HepG2 (cell line): ENCODE data around the gene SLC25A25. TPM values are rescaled to one million over a fixed set of nuclear protein-coding genes. Genes with fewer than 3 reads are reported as not detected.

Experiments used
- ATM ChIP-seq: fragments of 450-650 bp; IDR thresholded peaks from 2 replicates; pipeline ENCODE4 v1.7.1; 2017; ENCODE audit warnings: mild to moderate bottlenecking, borderline replicate concordance
- ESRRA ChIP-seq: sonication (generic); formaldehyde crosslinking; IDR thresholded peaks from 2 replicates; pipeline ENCODE4 v1.5.1; 2020; ENCODE audit warnings: mild to moderate bottlenecking, low read depth, missing genetic modification reagents
- GLI4 ChIP-seq: sonication (generic); formaldehyde crosslinking; IDR thresholded peaks from 2 replicates; pipeline ENCODE4 v1.5.1; 2020; ENCODE audit warnings: missing genetic modification reagents, mild to moderate bottlenecking, moderate library complexity, borderline replicate concordance
- NR1H2 ChIP-seq: sonication (generic); formaldehyde crosslinking; IDR thresholded peaks from 2 replicates; pipeline ENCODE4 v1.8.1; 2022; ENCODE audit warnings: low read depth, missing genetic modification reagents, borderline replicate concordance
- PHB2 ChIP-seq: fragments of 450-650 bp; IDR thresholded peaks from 2 replicates; pipeline ENCODE4 v1.6.1; 2018; ENCODE audit not compliant: partially characterized antibody
- RBM39 ChIP-seq: fragments of 200-400 bp; formaldehyde crosslinking; IDR thresholded peaks from one replicate; pipeline ENCODE4 v1.6.1; 2018; ENCODE audit warnings: antibody characterized with exemption, mild to moderate bottlenecking, low read depth, low read length; ENCODE audit not compliant: poor library complexity, severe bottlenecking
- U2AF1 ChIP-seq: fragments of 200-400 bp; formaldehyde crosslinking; optimal IDR thresholded peaks from 2 replicates; pipeline ENCODE3; 2017; ENCODE audit warnings: mild to moderate bottlenecking, low read depth, low read length
- ZNF557 ChIP-seq: sonication (generic); formaldehyde crosslinking; IDR thresholded peaks from 2 replicates; pipeline ENCODE4 v1.4.0; 2020; ENCODE audit warnings: missing genetic modification reagents
- ZNF558 ChIP-seq: sonication (generic); formaldehyde crosslinking; IDR thresholded peaks from 2 replicates; pipeline ENCODE4 v1.9.0; 2022; ENCODE audit warnings: mild to moderate bottlenecking, missing genetic modification reagents, borderline replicate concordance
- polyA plus RNA-seq, 8 experiments: library from polyadenylated mRNA; depleted of rRNA in 3 of 8; stranded (reverse) in 7 of 8; unstranded in 1 of 8; fragments of >200 nt; fragmentation: Illumina TruSeq in 4 of 8; extraction: Trizol in 4 of 8; gene quantifications; 2 replicates each; pipeline versions ENCODE4 v1.2.1 to v1.2.3, GENCODE V29; 2011 to 2016; ENCODE audit warnings: low read depth in 4 of 8, missing spikeins in 1 of 8, mixed read lengths in 1 of 8; ENCODE audit not compliant: insufficient read depth in 1 of 8
- total RNA-seq, 5 experiments: library from RNA; depleted of rRNA; stranded (reverse); fragments of >200 nt; fragmentation: Illumina TruSeq; extraction: Trizol; gene quantifications; 2 replicates each; pipeline ENCODE4 v1.2.3, GENCODE V29; 2016; ENCODE audit warnings: low read depth in 1 of 5
- TF ChIP-seq, protein P1 (sequence below): sonication (generic); formaldehyde crosslinking; IDR thresholded peaks from 2 replicates; pipeline ENCODE4 v1.4.0; 2020; ENCODE audit warnings: missing genetic modification reagents, borderline replicate concordance
- TF ChIP-seq, protein P2 (sequence below): IDR thresholded peaks from 2 replicates; pipeline ENCODE4 v1.6.1; 2016; ENCODE audit warnings: control low read depth
- TF ChIP-seq, protein P3 (sequence below): sonication (generic); formaldehyde crosslinking; IDR thresholded peaks from 2 replicates; pipeline ENCODE4 v1.4.0; 2020; ENCODE audit warnings: missing genetic modification reagents
- TF ChIP-seq, protein P4 (sequence below): sonication (generic); formaldehyde crosslinking; IDR thresholded peaks from 2 replicates; pipeline ENCODE4 v1.8.1; 2022; ENCODE audit warnings: mild to moderate bottlenecking, missing genetic modification reagents
- TF ChIP-seq, protein P5 (sequence below): sonication (generic); formaldehyde crosslinking; IDR thresholded peaks from 2 replicates; pipeline ENCODE4 v1.8.1; 2023; ENCODE audit warnings: mild to moderate bottlenecking, missing genetic modification reagents

Gene SLC25A25
- total and polyA plus RNA-seq, 2 of the 13 experiments (the other 11 are each of a cell fraction or from before 2014, with no cell fraction given): 10.5 to 24.8 TPM

DNA sequence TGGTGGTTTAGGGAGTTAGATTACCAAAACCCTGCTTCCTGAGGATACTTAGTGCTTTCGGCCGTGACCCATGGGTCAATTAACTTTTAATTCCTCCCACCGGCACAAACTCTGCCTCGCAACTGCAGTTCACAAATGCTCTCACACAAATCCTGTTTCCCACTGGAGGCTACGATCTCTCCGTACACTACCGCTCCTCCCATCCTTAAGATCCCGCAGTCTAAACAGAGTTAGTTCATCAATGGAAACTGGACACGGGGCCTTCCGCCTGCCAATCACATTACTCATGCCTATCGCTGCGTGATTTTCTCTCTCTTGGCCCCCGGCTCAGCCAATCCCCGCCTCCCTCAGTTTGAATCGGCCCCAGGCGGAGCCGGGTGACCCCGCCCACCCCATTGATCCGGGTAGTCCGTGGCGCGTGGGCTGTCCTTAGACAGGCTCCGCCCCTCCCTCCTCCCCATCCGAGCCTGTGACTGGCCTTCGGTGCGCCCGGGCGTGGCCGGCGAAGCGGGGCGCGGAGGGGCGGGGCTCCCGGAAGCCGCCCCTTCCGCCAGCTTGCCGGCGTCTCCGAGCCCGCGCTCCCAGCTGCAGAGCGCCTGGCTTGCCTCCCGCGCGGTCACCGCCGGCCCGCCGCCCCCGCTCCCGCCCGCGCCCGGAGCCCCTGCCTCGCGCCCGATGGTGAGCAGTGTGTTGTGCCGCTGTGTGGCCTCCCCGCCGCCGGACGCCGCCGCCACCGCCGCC lies at the start of gene SLC25A25 (continued):
- TF ChIP-seq, protein P1, sequence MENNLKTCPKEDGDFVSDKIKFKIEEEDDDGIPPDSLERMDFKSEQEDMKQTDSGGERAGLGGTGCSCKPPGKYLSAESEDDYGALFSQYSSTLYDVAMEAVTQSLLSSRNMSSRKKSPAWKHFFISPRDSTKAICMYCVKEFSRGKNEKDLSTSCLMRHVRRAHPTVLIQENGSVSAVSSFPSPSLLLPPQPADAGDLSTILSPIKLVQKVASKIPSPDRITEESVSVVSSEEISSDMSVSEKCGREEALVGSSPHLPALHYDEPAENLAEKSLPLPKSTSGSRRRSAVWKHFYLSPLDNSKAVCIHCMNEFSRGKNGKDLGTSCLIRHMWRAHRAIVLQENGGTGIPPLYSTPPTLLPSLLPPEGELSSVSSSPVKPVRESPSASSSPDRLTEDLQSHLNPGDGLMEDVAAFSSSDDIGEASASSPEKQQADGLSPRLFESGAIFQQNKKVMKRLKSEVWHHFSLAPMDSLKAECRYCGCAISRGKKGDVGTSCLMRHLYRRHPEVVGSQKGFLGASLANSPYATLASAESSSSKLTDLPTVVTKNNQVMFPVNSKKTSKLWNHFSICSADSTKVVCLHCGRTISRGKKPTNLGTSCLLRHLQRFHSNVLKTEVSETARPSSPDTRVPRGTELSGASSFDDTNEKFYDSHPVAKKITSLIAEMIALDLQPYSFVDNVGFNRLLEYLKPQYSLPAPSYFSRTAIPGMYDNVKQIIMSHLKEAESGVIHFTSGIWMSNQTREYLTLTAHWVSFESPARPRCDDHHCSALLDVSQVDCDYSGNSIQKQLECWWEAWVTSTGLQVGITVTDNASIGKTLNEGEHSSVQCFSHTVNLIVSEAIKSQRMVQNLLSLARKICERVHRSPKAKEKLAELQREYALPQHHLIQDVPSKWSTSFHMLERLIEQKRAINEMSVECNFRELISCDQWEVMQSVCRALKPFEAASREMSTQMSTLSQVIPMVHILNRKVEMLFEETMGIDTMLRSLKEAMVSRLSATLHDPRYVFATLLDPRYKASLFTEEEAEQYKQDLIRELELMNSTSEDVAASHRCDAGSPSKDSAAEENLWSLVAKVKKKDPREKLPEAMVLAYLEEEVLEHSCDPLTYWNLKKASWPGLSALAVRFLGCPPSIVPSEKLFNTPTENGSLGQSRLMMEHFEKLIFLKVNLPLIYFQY (CRISPR knock-in tag): no peak
- TF ChIP-seq ZNF558 (CRISPR knock-in tag) (no peak), RBM39 (no peak), ATM (no peak), GLI4 (CRISPR knock-in tag) (no peak), ZNF557 (CRISPR knock-in tag) (no peak), U2AF1 (no peak), ESRRA (CRISPR knock-in tag) (no peak), PHB2 (no peak), NR1H2 (CRISPR knock-in tag) (no peak)
- TF ChIP-seq, protein P2, sequence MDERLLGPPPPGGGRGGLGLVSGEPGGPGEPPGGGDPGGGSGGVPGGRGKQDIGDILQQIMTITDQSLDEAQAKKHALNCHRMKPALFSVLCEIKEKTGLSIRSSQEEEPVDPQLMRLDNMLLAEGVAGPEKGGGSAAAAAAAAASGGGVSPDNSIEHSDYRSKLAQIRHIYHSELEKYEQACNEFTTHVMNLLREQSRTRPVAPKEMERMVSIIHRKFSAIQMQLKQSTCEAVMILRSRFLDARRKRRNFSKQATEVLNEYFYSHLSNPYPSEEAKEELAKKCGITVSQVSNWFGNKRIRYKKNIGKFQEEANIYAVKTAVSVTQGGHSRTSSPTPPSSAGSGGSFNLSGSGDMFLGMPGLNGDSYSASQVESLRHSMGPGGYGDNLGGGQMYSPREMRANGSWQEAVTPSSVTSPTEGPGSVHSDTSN (CRISPR knock-in tag): peak; percentile 78
- TF ChIP-seq, protein P3, sequence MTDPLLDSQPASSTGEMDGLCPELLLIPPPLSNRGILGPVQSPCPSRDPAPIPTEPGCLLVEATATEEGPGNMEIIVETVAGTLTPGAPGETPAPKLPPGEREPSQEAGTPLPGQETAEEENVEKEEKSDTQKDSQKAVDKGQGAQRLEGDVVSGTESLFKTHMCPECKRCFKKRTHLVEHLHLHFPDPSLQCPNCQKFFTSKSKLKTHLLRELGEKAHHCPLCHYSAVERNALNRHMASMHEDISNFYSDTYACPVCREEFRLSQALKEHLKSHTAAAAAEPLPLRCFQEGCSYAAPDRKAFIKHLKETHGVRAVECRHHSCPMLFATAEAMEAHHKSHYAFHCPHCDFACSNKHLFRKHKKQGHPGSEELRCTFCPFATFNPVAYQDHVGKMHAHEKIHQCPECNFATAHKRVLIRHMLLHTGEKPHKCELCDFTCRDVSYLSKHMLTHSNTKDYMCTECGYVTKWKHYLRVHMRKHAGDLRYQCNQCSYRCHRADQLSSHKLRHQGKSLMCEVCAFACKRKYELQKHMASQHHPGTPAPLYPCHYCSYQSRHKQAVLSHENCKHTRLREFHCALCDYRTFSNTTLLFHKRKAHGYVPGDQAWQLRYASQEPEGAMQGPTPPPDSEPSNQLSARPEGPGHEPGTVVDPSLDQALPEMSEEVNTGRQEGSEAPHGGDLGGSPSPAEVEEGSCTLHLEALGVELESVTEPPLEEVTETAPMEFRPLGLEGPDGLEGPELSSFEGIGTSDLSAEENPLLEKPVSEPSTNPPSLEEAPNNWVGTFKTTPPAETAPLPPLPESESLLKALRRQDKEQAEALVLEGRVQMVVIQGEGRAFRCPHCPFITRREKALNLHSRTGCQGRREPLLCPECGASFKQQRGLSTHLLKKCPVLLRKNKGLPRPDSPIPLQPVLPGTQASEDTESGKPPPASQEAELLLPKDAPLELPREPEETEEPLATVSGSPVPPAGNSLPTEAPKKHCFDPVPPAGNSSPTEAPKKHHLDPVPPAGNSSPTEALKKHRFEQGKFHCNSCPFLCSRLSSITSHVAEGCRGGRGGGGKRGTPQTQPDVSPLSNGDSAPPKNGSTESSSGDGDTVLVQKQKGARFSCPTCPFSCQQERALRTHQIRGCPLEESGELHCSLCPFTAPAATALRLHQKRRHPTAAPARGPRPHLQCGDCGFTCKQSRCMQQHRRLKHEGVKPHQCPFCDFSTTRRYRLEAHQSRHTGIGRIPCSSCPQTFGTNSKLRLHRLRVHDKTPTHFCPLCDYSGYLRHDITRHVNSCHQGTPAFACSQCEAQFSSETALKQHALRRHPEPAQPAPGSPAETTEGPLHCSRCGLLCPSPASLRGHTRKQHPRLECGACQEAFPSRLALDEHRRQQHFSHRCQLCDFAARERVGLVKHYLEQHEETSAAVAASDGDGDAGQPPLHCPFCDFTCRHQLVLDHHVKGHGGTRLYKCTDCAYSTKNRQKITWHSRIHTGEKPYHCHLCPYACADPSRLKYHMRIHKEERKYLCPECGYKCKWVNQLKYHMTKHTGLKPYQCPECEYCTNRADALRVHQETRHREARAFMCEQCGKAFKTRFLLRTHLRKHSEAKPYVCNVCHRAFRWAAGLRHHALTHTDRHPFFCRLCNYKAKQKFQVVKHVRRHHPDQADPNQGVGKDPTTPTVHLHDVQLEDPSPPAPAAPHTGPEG (CRISPR knock-in tag): no peak
- TF ChIP-seq, protein P4, sequence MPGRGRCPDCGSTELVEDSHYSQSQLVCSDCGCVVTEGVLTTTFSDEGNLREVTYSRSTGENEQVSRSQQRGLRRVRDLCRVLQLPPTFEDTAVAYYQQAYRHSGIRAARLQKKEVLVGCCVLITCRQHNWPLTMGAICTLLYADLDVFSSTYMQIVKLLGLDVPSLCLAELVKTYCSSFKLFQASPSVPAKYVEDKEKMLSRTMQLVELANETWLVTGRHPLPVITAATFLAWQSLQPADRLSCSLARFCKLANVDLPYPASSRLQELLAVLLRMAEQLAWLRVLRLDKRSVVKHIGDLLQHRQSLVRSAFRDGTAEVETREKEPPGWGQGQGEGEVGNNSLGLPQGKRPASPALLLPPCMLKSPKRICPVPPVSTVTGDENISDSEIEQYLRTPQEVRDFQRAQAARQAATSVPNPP: no peak
- TF ChIP-seq, protein P5, sequence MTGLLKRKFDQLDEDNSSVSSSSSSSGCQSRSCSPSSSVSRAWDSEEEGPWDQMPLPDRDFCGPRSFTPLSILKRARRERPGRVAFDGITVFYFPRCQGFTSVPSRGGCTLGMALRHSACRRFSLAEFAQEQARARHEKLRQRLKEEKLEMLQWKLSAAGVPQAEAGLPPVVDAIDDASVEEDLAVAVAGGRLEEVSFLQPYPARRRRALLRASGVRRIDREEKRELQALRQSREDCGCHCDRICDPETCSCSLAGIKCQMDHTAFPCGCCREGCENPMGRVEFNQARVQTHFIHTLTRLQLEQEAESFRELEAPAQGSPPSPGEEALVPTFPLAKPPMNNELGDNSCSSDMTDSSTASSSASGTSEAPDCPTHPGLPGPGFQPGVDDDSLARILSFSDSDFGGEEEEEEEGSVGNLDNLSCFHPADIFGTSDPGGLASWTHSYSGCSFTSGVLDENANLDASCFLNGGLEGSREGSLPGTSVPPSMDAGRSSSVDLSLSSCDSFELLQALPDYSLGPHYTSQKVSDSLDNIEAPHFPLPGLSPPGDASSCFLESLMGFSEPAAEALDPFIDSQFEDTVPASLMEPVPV (CRISPR knock-in tag): no peak
